Measurements from ENCODE around the gene CDH23. TPM values are rescaled to one million over a fixed set of nuclear protein-coding genes. Genes with fewer than 3 reads are reported as not detected.

The CDH23 gene
- total and polyA plus RNA-seq, 10 of the 15 experiments (the other 5 are each of a cell fraction or from before 2014, with no cell fraction given), result 0.09 to 0.40 (median 0.15) TPM; not detected in 1

DNA sequence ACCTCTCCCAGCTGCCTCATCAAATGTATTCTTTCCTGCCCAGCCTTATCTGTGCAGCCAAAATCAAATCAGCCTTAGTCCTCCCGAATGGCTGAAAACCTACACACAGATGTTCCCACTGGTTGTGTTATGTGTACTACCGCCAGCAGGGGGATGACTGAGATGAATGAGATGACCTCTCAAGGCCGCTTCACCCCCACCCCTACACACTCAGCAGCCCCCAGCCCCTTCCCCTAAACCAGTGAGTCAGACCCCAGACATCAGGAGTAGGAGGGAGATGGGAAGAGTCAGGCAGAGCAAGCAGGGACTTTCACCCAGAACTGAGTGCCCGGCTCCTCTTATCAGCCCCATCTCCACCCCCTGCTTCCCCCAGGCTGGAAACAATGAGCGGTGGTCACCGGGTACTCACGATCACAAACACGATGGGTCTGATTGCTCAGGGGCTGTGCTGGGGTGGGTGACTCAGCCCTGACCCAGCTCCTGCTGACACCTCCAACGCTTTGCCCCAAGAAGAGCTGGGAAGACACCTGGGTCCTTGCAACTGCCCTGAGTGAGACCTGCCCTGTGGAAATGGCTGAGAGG is 329.4 kb downstream of the CDH23 start (continued):
- TF ChIP-seq, protein P1, sequence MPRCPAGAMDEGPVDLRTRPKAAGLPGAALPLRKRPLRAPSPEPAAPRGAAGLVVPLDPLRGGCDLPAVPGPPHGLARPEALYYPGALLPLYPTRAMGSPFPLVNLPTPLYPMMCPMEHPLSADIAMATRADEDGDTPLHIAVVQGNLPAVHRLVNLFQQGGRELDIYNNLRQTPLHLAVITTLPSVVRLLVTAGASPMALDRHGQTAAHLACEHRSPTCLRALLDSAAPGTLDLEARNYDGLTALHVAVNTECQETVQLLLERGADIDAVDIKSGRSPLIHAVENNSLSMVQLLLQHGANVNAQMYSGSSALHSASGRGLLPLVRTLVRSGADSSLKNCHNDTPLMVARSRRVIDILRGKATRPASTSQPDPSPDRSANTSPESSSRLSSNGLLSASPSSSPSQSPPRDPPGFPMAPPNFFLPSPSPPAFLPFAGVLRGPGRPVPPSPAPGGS (IDR thresholded peaks at IDR 0.05; ENCODE audit: borderline replicate concordance, insufficient read depth, low read depth, low read length, poor library complexity, severe bottlenecking), result peak; percentile 64
- TF ChIP-seq, protein P2, sequence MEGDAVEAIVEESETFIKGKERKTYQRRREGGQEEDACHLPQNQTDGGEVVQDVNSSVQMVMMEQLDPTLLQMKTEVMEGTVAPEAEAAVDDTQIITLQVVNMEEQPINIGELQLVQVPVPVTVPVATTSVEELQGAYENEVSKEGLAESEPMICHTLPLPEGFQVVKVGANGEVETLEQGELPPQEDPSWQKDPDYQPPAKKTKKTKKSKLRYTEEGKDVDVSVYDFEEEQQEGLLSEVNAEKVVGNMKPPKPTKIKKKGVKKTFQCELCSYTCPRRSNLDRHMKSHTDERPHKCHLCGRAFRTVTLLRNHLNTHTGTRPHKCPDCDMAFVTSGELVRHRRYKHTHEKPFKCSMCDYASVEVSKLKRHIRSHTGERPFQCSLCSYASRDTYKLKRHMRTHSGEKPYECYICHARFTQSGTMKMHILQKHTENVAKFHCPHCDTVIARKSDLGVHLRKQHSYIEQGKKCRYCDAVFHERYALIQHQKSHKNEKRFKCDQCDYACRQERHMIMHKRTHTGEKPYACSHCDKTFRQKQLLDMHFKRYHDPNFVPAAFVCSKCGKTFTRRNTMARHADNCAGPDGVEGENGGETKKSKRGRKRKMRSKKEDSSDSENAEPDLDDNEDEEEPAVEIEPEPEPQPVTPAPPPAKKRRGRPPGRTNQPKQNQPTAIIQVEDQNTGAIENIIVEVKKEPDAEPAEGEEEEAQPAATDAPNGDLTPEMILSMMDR (IDR thresholded peaks at IDR 0.05 in 2 of 3, conservative IDR thresholded peaks at IDR 0.05 in 1 of 3; ENCODE audit: control insufficient read depth in 2 of 3, extremely low read depth in 1 of 3, insufficient read depth in 1 of 3, low read depth in 3 of 3, low read length in 3 of 3), result peak; percentile 26 to 61 (median 52); a peak in 5 of 6 replicates
- TF ChIP-seq CHD1 (IDR thresholded peaks at IDR 0.05; ENCODE audit: low read depth, low read length), result no peak
- TF ChIP-seq SMARCA5 (IDR thresholded peaks at IDR 0.05), result no peak
- no peak for TF ChIP-seq MTA3 (IDR thresholded peaks at IDR 0.05; ENCODE audit: borderline replicate concordance, low read length)
- no peak for TF ChIP-seq NR2C1 (IDR thresholded peaks at IDR 0.05)
- no peak for TF ChIP-seq ATF7 (IDR thresholded peaks at IDR 0.05; ENCODE audit: low read depth)
- TF ChIP-seq, protein P3, sequence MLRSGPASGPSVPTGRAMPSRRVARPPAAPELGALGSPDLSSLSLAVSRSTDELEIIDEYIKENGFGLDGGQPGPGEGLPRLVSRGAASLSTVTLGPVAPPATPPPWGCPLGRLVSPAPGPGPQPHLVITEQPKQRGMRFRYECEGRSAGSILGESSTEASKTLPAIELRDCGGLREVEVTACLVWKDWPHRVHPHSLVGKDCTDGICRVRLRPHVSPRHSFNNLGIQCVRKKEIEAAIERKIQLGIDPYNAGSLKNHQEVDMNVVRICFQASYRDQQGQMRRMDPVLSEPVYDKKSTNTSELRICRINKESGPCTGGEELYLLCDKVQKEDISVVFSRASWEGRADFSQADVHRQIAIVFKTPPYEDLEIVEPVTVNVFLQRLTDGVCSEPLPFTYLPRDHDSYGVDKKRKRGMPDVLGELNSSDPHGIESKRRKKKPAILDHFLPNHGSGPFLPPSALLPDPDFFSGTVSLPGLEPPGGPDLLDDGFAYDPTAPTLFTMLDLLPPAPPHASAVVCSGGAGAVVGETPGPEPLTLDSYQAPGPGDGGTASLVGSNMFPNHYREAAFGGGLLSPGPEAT (IDR thresholded peaks at IDR 0.05; ENCODE audit: low read depth), result no peak
- peak in 1 of 2 experiments; percentile 9; a peak in 1 of 3 replicates for TF ChIP-seq EGR1 (IDR thresholded peaks at IDR 0.05; ENCODE audit: borderline replicate concordance in 1 of 2, low read depth in 2 of 2, low read length in 2 of 2)

All from GM12878 (cell line).